Measurements from ENCODE around the gene THAP7. TPM values are rescaled to one million over a fixed set of nuclear protein-coding genes. Genes with fewer than 3 reads are reported as not detected.

THAP7 gene
- total RNA-seq, 1 donor from 2014 or later = 12.2 TPM

- H3K27ac ChIP-seq (ENCODE audit: low read depth, low read length) = no peak overlapping the region
- peaks cover 24% of the 10 kb centered on the region for H3K79me2 ChIP-seq (ENCODE audit: insufficient read depth, low read length)
- Mint-ChIP-seq H3K36me3 (ENCODE audit: low read depth, unreplicated experiment) (peaks cover 16% of the 10 kb centered on the region), H3K4me1 (ENCODE audit: low read depth, unreplicated experiment) (peaks cover 2% of the 10 kb centered on the region), H3K27me3 (ENCODE audit: low read depth, unreplicated experiment) (peaks cover 5% of the 10 kb centered on the region), H3K4me3 (ENCODE audit: unreplicated experiment) (peak overlapping the region; percentile 99), H3K9me3 (ENCODE audit: unreplicated experiment) (peaks cover 5% of the 10 kb centered on the region), H3K27ac (ENCODE audit: unreplicated experiment) (no peak overlapping the region)
- DNase-seq (ENCODE audit: low read depth) (no peak), FAIRE-seq (no peak)
- peaks cover 7% of the 10 kb centered on the region for H3K36me3 ChIP-seq (ENCODE audit: insufficient read depth, low read length)
- H3K27me3 ChIP-seq (ENCODE audit: insufficient read depth, low read length) = no peaks in the 10 kb centered on the region
- H4K20me1 ChIP-seq (ENCODE audit: insufficient read depth, low read length) = peaks cover 7% of the 10 kb centered on the region
- H2AFZ ChIP-seq (ENCODE audit: low read depth, low read length) = no peak overlapping the region
- H3K4me3 ChIP-seq (ENCODE audit: insufficient read depth, low read depth, low read length) = peak overlapping the region; percentile 72
- peaks cover 5% of the 10 kb centered on the region for H3K9me3 ChIP-seq (ENCODE audit: insufficient read depth, low read depth, low read length)
- TF ChIP-seq CTCF (IDR thresholded peaks at IDR 0.05; ENCODE audit: insufficient read depth, low read depth, low read length) (no peak), EZH2 (IDR thresholded peaks at IDR 0.05; ENCODE audit: insufficient read depth, low read length) (no peak)
- H3K9ac ChIP-seq (ENCODE audit: low read length) = peak overlapping the region; percentile 92
- H3K4me1 ChIP-seq (ENCODE audit: insufficient read depth, low read length) = peaks cover 12% of the 10 kb centered on the region
- H3K4me2 ChIP-seq (ENCODE audit: low read length) = peak overlapping the region; percentile 96
Observed at GRCh38 chr22:20983081-20983771, 18.7 kb downstream of the THAP7 start.

- Histone ChIP-seq H3K4me1 (ENCODE audit: insufficient read depth, low read length) (peaks cover 12% of the 10 kb centered on the region), H3K9me3 (ENCODE audit: insufficient read depth, low read depth, low read length) (peaks cover 5% of the 10 kb centered on the region), H3K79me2 (ENCODE audit: insufficient read depth, low read length) (peaks cover 24% of the 10 kb centered on the region), H4K20me1 (ENCODE audit: insufficient read depth, low read length) (peaks cover 7% of the 10 kb centered on the region), H3K27ac (ENCODE audit: low read depth, low read length) (peak overlapping the region; percentile 94), H3K36me3 (ENCODE audit: insufficient read depth, low read length) (peaks cover 7% of the 10 kb centered on the region), H3K4me3 (ENCODE audit: insufficient read depth, low read depth, low read length) (peak overlapping the region; percentile 72), H3K27me3 (ENCODE audit: insufficient read depth, low read length) (no peaks in the 10 kb centered on the region), H3K9ac (ENCODE audit: low read length) (peak overlapping the region; percentile 92), H3K4me2 (ENCODE audit: low read length) (peak overlapping the region; percentile 96), H2AFZ (ENCODE audit: low read depth, low read length) (peak overlapping the region; percentile 95)
- Mint-ChIP-seq H3K36me3 (ENCODE audit: low read depth, unreplicated experiment) (peaks cover 10% of the 10 kb centered on the region), H3K27me3 (ENCODE audit: low read depth, unreplicated experiment) (peaks cover 5% of the 10 kb centered on the region), H3K4me3 (ENCODE audit: unreplicated experiment) (peak overlapping the region; percentile 99), H3K4me1 (ENCODE audit: low read depth, unreplicated experiment) (peaks cover 2% of the 10 kb centered on the region), H3K27ac (ENCODE audit: unreplicated experiment) (peak overlapping the region; percentile 97), H3K9me3 (ENCODE audit: unreplicated experiment) (peaks cover 9% of the 10 kb centered on the region)
- FAIRE-seq = no peak
- no peak for TF ChIP-seq EZH2 (IDR thresholded peaks at IDR 0.05; ENCODE audit: insufficient read depth, low read length)
- TF ChIP-seq CTCF (IDR thresholded peaks at IDR 0.05; ENCODE audit: insufficient read depth, low read depth, low read length) = no peak
- no peak for DNase-seq (ENCODE audit: low read depth)
Observed at GRCh38 chr22:20982563-20982882, 19.4 kb downstream of the THAP7 start.
